WTC11 (cell line): Measurements from ENCODE around the gene CNTN1. TPM values are rescaled to one million over a fixed set of nuclear protein-coding genes. Genes with fewer than 3 reads are reported as not detected.
"Not testable (repeated sequence)": the region's sequence is repeated elsewhere in the genome, so short reads cannot be mapped to it uniquely, and the experiment has no call there.

Source experiments
- ATAC-seq: fragments of 200-7000 bp; cut with Tn5 transposase; 2 replicates; pipeline ENCODE4 v1.10.0; 2021; ENCODE audit warnings: mild to moderate bottlenecking, moderate library complexity
- CTCF ChIA-PET: fragments of 300-600 bp; sonication (Branson Sonifier 250); formaldehyde crosslinking; loops from one replicate; lab custom pipeline; 2021; ENCODE audit warnings: antibody characterized with exemption; lab: Charles Lee
- POLR2A ChIA-PET: fragments of 350-600 bp; sonication (Branson Sonifier 250); formaldehyde crosslinking; loops from one replicate; lab custom pipeline; 2021; ENCODE audit warnings: antibody characterized with exemption; lab: Charles Lee
- DNase-seq: peaks from one replicate; pipeline ENCODE4 v3.0.0; 2021; ENCODE audit warnings: low spot score
- H3K27ac Mint-ChIP-seq: 2 replicates; pipeline ENCODE4 v1.8.0; 2021; ENCODE audit warnings: mixed read lengths
- H3K27me3 Mint-ChIP-seq: 2 replicates; pipeline ENCODE4 v1.8.0; 2021; ENCODE audit warnings: low read depth, mild to moderate bottlenecking, moderate library complexity, mixed read lengths
- H3K36me3 Mint-ChIP-seq: 2 replicates; pipeline ENCODE4 v1.8.0; 2021; ENCODE audit warnings: mixed read lengths
- H3K4me1 Mint-ChIP-seq: 2 replicates; pipeline ENCODE4 v1.8.0; 2022; ENCODE audit warnings: mixed read lengths
- H3K4me3 Mint-ChIP-seq: 2 replicates; pipeline ENCODE4 v1.8.0; 2021; ENCODE audit warnings: mild to moderate bottlenecking, moderate library complexity, mixed read lengths
- H3K9me3 Mint-ChIP-seq: 2 replicates; pipeline ENCODE4 v1.8.0; 2021; ENCODE audit warnings: mixed read lengths
- AFF4 ChIP-seq: sonication (generic); formaldehyde crosslinking; IDR thresholded peaks from 2 replicates; pipeline ENCODE4 v1.8.1; 2023; ENCODE audit warnings: mild to moderate bottlenecking, missing genetic modification reagents, borderline replicate concordance
- ATF1 ChIP-seq: sonication (generic); formaldehyde crosslinking; IDR thresholded peaks from 2 replicates; pipeline ENCODE4 v1.8.1; 2023; ENCODE audit warnings: mild to moderate bottlenecking, moderate library complexity, missing genetic modification reagents
- ATF3 ChIP-seq: sonication (generic); formaldehyde crosslinking; conservative IDR thresholded peaks from 2 replicates; pipeline ENCODE4 v1.8.1; 2022; ENCODE audit warnings: mild to moderate bottlenecking, missing genetic modification reagents
- CREM ChIP-seq: sonication (generic); formaldehyde crosslinking; IDR thresholded peaks from 2 replicates; pipeline ENCODE4 v1.8.1; 2022; ENCODE audit warnings: mild to moderate bottlenecking, missing genetic modification reagents, moderate library complexity
- ELF4 ChIP-seq: sonication (generic); formaldehyde crosslinking; IDR thresholded peaks from 2 replicates; pipeline ENCODE4 v1.8.1; 2022; ENCODE audit warnings: low read depth, mild to moderate bottlenecking, moderate library complexity, missing genetic modification reagents
- FOXP1 ChIP-seq: sonication (generic); formaldehyde crosslinking; IDR thresholded peaks from 2 replicates; pipeline ENCODE4 v1.8.0; 2022; ENCODE audit warnings: missing genetic modification reagents, mild to moderate bottlenecking, moderate library complexity, borderline replicate concordance
- FOXP4 ChIP-seq: sonication (generic); formaldehyde crosslinking; IDR thresholded peaks from 2 replicates; pipeline ENCODE4 v1.8.0; 2022; ENCODE audit warnings: mild to moderate bottlenecking, missing genetic modification reagents
- GRHL2 ChIP-seq: fragments of 250-450 bp; sonication (Bioruptor Pico); IDR thresholded peaks from 2 replicates; pipeline ENCODE4 v1.8.0; 2022; ENCODE audit warnings: mild to moderate bottlenecking, moderate library complexity; ENCODE audit not compliant: insufficient replicate concordance, severe bottlenecking
- HMGA2 ChIP-seq: fragments of 250-450 bp; sonication (Bioruptor Pico); IDR thresholded peaks from 2 replicates; pipeline ENCODE4 v1.4.0; 2021; ENCODE audit warnings: mild to moderate bottlenecking, moderate library complexity
- JAZF1 ChIP-seq: fragments of 250-450 bp; sonication (Bioruptor Pico); IDR thresholded peaks from 2 replicates; pipeline ENCODE4 v1.9.0; 2021; ENCODE audit warnings: moderate library complexity, mild to moderate bottlenecking, inconsistent platforms
- NR3C1 ChIP-seq: sonication (generic); formaldehyde crosslinking; conservative IDR thresholded peaks from 2 replicates; pipeline ENCODE4 v1.8.1; 2023; ENCODE audit warnings: low read depth, mild to moderate bottlenecking, missing genetic modification reagents
- SMAD3 ChIP-seq: sonication (generic); formaldehyde crosslinking; IDR thresholded peaks from 2 replicates; pipeline ENCODE4 v1.8.0; 2022; ENCODE audit warnings: missing genetic modification reagents, mild to moderate bottlenecking, borderline replicate concordance
- TCF7 ChIP-seq: sonication (generic); formaldehyde crosslinking; IDR thresholded peaks from 2 replicates; pipeline ENCODE4 v1.8.0; 2022; ENCODE audit warnings: mild to moderate bottlenecking, low read depth, missing genetic modification reagents, moderate library complexity
- ZNF219 ChIP-seq: sonication (generic); formaldehyde crosslinking; IDR thresholded peaks from 2 replicates; pipeline ENCODE4 v1.8.0; 2023; ENCODE audit warnings: missing genetic modification reagents, mild to moderate bottlenecking, borderline replicate concordance
- ZNF232 ChIP-seq: sonication (generic); formaldehyde crosslinking; IDR thresholded peaks from 2 replicates; pipeline ENCODE4 v1.8.0; 2022; ENCODE audit warnings: mild to moderate bottlenecking, missing genetic modification reagents
- total RNA-seq: library from RNA; stranded (reverse); gene quantifications from 3 replicates; pipeline ENCODE4 v1.2.3, GENCODE V29; 2021
- TF ChIP-seq, protein P1 (sequence below): fragments of 250-450 bp; sonication (Bioruptor Pico); IDR thresholded peaks from 2 replicates; pipeline ENCODE4 v1.9.0; 2021; ENCODE audit warnings: mild to moderate bottlenecking, borderline replicate concordance
- TF ChIP-seq, protein P2 (sequence below): fragments of 250-450 bp; sonication (Bioruptor Pico); IDR thresholded peaks from 2 replicates; pipeline ENCODE4 v2.1.2; 2022; ENCODE audit warnings: mild to moderate bottlenecking, moderate library complexity

Gene CNTN1
- total RNA-seq, 1 experiment from 2014 or later: 16.9 TPM

GRCh38 chr12:41076114-41076513, 383.9 kb downstream of the CNTN1 start (continued):
- TF ChIP-seq FOXP4: no peak

DNA sequence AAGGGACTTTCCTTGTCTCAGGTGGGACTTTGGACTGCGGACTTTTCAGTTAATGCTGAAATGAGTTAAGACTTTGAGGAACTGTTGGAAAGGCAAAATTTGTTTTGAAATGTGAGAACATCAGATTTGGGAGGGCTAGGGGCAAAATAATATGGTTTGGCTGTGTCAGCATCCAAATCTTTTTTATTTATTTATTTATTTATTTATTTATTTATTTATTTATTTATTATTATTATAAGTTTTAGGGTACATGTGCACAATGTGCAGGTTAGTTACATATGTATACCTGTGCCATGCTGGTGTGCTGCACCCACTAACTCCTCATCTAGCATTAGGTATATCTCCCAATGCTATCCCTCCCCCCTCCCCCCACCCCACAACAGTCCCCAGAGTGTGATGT, 389.0 kb downstream of the CNTN1 start:
- H3K4me1 Mint-ChIP-seq, H3K4me3 Mint-ChIP-seq, CTCF ChIA-PET, ATAC-seq, H3K27ac Mint-ChIP-seq, DNase-seq, POLR2A ChIA-PET, H3K27me3 Mint-ChIP-seq: not testable (repeated sequence)
- Mint-ChIP-seq H3K36me3 (peaks cover 20% of the 10 kb centered on the region), H3K9me3 (peaks cover 38% of the 10 kb centered on the region)

DNA sequence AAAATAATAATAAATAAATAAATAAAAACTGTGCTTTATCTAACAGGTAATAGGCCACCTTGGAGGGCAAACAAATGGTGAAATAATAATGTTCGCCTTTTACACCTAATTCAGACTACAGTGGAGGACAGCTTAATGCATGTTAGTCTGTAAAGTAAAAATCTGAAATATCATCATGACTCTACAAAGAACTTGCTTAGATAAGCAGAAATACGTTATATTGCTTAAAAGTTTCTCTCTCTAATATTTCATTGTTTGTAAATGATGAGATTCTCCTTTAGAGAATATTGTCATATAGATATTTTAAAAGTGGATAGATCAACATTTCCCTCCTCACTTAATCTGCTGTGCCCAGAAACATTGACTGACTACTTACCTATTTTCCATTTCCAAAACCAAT, 397.2 kb downstream of the CNTN1 start:
- ATAC-seq (no peak), DNase-seq (no peak)
- Mint-ChIP-seq H3K4me3 (no peak overlapping the region), H3K27ac (no peak overlapping the region), H3K9me3 (peaks cover 33% of the 10 kb centered on the region), H3K27me3 (no peaks in the 10 kb centered on the region), H3K36me3 (peaks cover 11% of the 10 kb centered on the region), H3K4me1 (peaks cover 4% of the 10 kb centered on the region; the same call in 1 of the 2 replicates)
- CTCF ChIA-PET: no interaction called here
- no peak for TF ChIP-seq GRHL2 (CRISPR knock-in tag)
- TF ChIP-seq TCF7 (CRISPR knock-in tag): no peak
- TF ChIP-seq SMAD3 (CRISPR knock-in tag): no peak
- TF ChIP-seq ATF3 (CRISPR knock-in tag): no peak
- TF ChIP-seq, protein P1, sequence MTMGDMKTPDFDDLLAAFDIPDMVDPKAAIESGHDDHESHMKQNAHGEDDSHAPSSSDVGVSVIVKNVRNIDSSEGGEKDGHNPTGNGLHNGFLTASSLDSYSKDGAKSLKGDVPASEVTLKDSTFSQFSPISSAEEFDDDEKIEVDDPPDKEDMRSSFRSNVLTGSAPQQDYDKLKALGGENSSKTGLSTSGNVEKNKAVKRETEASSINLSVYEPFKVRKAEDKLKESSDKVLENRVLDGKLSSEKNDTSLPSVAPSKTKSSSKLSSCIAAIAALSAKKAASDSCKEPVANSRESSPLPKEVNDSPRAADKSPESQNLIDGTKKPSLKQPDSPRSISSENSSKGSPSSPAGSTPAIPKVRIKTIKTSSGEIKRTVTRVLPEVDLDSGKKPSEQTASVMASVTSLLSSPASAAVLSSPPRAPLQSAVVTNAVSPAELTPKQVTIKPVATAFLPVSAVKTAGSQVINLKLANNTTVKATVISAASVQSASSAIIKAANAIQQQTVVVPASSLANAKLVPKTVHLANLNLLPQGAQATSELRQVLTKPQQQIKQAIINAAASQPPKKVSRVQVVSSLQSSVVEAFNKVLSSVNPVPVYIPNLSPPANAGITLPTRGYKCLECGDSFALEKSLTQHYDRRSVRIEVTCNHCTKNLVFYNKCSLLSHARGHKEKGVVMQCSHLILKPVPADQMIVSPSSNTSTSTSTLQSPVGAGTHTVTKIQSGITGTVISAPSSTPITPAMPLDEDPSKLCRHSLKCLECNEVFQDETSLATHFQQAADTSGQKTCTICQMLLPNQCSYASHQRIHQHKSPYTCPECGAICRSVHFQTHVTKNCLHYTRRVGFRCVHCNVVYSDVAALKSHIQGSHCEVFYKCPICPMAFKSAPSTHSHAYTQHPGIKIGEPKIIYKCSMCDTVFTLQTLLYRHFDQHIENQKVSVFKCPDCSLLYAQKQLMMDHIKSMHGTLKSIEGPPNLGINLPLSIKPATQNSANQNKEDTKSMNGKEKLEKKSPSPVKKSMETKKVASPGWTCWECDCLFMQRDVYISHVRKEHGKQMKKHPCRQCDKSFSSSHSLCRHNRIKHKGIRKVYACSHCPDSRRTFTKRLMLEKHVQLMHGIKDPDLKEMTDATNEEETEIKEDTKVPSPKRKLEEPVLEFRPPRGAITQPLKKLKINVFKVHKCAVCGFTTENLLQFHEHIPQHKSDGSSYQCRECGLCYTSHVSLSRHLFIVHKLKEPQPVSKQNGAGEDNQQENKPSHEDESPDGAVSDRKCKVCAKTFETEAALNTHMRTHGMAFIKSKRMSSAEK (CRISPR knock-in tag): no peak
- TF ChIP-seq AFF4 (CRISPR knock-in tag): no peak
- no peak for TF ChIP-seq ZNF232
- no peak for TF ChIP-seq ATF1 (CRISPR knock-in tag)
- no peak for TF ChIP-seq FOXP1 (CRISPR knock-in tag)
- no peak for TF ChIP-seq CREM (CRISPR knock-in tag)
- TF ChIP-seq JAZF1 (CRISPR knock-in tag): no peak
- no peak for TF ChIP-seq ELF4 (CRISPR knock-in tag)
- TF ChIP-seq, protein P2, sequence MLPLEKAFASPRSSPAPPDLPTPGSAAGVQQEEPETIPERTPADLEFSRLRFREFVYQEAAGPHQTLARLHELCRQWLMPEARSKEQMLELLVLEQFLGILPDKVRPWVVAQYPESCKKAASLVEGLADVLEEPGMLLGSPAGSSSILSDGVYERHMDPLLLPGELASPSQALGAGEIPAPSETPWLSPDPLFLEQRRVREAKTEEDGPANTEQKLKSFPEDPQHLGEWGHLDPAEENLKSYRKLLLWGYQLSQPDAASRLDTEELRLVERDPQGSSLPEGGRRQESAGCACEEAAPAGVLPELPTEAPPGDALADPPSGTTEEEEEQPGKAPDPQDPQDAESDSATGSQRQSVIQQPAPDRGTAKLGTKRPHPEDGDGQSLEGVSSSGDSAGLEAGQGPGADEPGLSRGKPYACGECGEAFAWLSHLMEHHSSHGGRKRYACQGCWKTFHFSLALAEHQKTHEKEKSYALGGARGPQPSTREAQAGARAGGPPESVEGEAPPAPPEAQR (CRISPR knock-in tag): no peak
- no peak for TF ChIP-seq ZNF219 (CRISPR knock-in tag)
- TF ChIP-seq NR3C1: no peak
- no peak for TF ChIP-seq HMGA2
- POLR2A ChIA-PET: no interaction called here
